GM23338 (cell line): Measurements from ENCODE around the gene MRPS11. TPM values are rescaled to one million over a fixed set of nuclear protein-coding genes. Genes with fewer than 3 reads are reported as not detected.

ENCODE experiments used
- ATAC-seq: fragments of 200-7000 bp; cut with Tn5 transposase; 3 replicates; pipeline ENCODE4 v1.9.1; 2020
- DNase-seq: peaks from one replicate; pipeline ENCODE4 v3.0.0-alpha.2; 2015; ENCODE audit warnings: low spot score
- H2AFZ ChIP-seq: fragments of 200-600 bp; sonication (generic); 2 replicates; pipeline ENCODE4 v1.8.0; 2016; ENCODE audit warnings: antibody characterized with exemption, mild to moderate bottlenecking, moderate library complexity
- H3F3A ChIP-seq: fragments of 200-600 bp; sonication (generic); replicated peaks from 2 replicates; pipeline ENCODE4 v1.8.0; 2017; ENCODE audit warnings: antibody characterized with exemption, mixed run types, low read depth
- H3K27ac ChIP-seq: fragments of 200-600 bp; sonication (generic); 2 replicates; pipeline ENCODE4 v1.6.1; 2016; ENCODE audit warnings: low read depth
- H3K27me3 ChIP-seq: fragments of 200-600 bp; sonication (generic); 2 replicates; pipeline ENCODE4 v1.8.0; 2016; ENCODE audit warnings: mild to moderate bottlenecking, mixed run types, moderate library complexity; ENCODE audit not compliant: insufficient read depth
- H3K36me3 ChIP-seq: fragments of 200-600 bp; sonication (generic); 2 replicates; pipeline ENCODE4 v1.8.0; 2016; ENCODE audit warnings: mild to moderate bottlenecking; ENCODE audit not compliant: insufficient read depth
- H3K4me1 ChIP-seq: fragments of 200-600 bp; sonication (generic); 2 replicates; pipeline ENCODE4 v1.8.0; 2016; ENCODE audit warnings: mild to moderate bottlenecking, moderate library complexity; ENCODE audit not compliant: insufficient read depth
- H3K4me2 ChIP-seq: fragments of 200-600 bp; sonication (generic); 2 replicates; pipeline ENCODE4 v1.7.1; 2017; ENCODE audit warnings: mixed run types
- H3K4me3 ChIP-seq: fragments of 200-600 bp; sonication (generic); 2 replicates; pipeline ENCODE4 v1.6.1; 2016; ENCODE audit warnings: mixed run types
- H3K79me2 ChIP-seq: fragments of 200-600 bp; sonication (generic); replicated peaks from 2 replicates; pipeline ENCODE4 v1.8.0; 2017; ENCODE audit warnings: mild to moderate bottlenecking; ENCODE audit not compliant: insufficient read depth
- H3K9me2 ChIP-seq: fragments of 200-600 bp; sonication (generic); 2 replicates; pipeline ENCODE4 v1.8.0; 2017; ENCODE audit not compliant: insufficient read depth
- H4K20me1 ChIP-seq: fragments of 200-600 bp; sonication (generic); replicated peaks from 2 replicates; pipeline ENCODE4 v1.8.0; 2017; ENCODE audit warnings: mild to moderate bottlenecking; ENCODE audit not compliant: insufficient read depth
- H3K27ac Mint-ChIP-seq: 2 replicates; pipeline ENCODE4 v1.8.0; 2020; ENCODE audit warnings: inconsistent platforms, mild to moderate bottlenecking, moderate library complexity, mixed read lengths
- H3K27me3 Mint-ChIP-seq: 3 replicates; pipeline ENCODE4 v1.8.0; 2022; ENCODE audit warnings: low read depth, mild to moderate bottlenecking, moderate library complexity, mixed read lengths, inconsistent platforms; ENCODE audit not compliant: insufficient read depth, poor library complexity
- H3K36me3 Mint-ChIP-seq: 3 replicates; pipeline ENCODE4 v1.8.0; 2021; ENCODE audit warnings: low read depth, mild to moderate bottlenecking, inconsistent platforms, moderate library complexity, mixed read lengths
- H3K4me1 Mint-ChIP-seq: 3 replicates; pipeline ENCODE4 v1.8.0; 2020; ENCODE audit warnings: mild to moderate bottlenecking, inconsistent platforms, mixed read lengths
- H3K4me3 Mint-ChIP-seq: 3 replicates; pipeline ENCODE4 v1.8.0; 2021; ENCODE audit warnings: moderate library complexity, mild to moderate bottlenecking, inconsistent platforms, mixed read lengths
- H3K9me3 Mint-ChIP-seq: 3 replicates; pipeline ENCODE4 v1.8.0; 2020; ENCODE audit warnings: moderate library complexity, mild to moderate bottlenecking, inconsistent platforms, mixed read lengths
- CREB1 ChIP-seq: fragments of 250-450 bp; sonication (Bioruptor Pico); IDR thresholded peaks from 2 replicates; pipeline ENCODE4 v1.5.0; 2020; ENCODE audit warnings: low read depth, mild to moderate bottlenecking, moderate library complexity
- CTCF ChIP-seq, 2 experiments: fragments of 200-600 bp in 1 of 2; sonication (generic) in 1 of 2; conservative IDR thresholded peaks; 2 replicates each; pipeline versions ENCODE4 v1.5.1 to v1.6.1; 2016 to 2017; ENCODE audit warnings: antibody characterized with exemption in 2 of 2, low read depth in 2 of 2, mild to moderate bottlenecking in 2 of 2, moderate library complexity in 1 of 2
- NANOG ChIP-seq: IDR thresholded peaks from 2 replicates; pipeline ENCODE4 v1.6.1; 2016; ENCODE audit warnings: antibody characterized with exemption, borderline replicate concordance
- STAT1 ChIP-seq: IDR thresholded peaks from one replicate; pipeline ENCODE4 v1.6.1; 2016; ENCODE audit warnings: antibody characterized with exemption; ENCODE audit not compliant: unreplicated experiment
- ZNF114 ChIP-seq: fragments of 250-450 bp; sonication (Bioruptor Pico); IDR thresholded peaks from 2 replicates; pipeline ENCODE4 v1.5.0; 2020; ENCODE audit warnings: mild to moderate bottlenecking, moderate library complexity
- ZNF331 ChIP-seq: fragments of 250-450 bp; sonication (Bioruptor Pico); IDR thresholded peaks from 2 replicates; pipeline ENCODE4 v1.5.0; 2020; ENCODE audit warnings: low read depth, mild to moderate bottlenecking, moderate library complexity
- polyA plus RNA-seq: library from polyadenylated mRNA; unstranded; fragments of >200 nt; fragmentation: Nextera tagmentation; extraction: Ambion mirVana; gene quantifications from 2 replicates; pipeline ENCODE4 v1.2.1, GENCODE V29; 2016
- total RNA-seq: library from RNA; depleted of rRNA; stranded (reverse); fragments of >200 nt; shearing (Covaris generic); gene quantifications from 2 replicates; pipeline ENCODE4 v1.2.3, GENCODE V29; 2014
- TF ChIP-seq, protein P1 (sequence below): IDR thresholded peaks from 2 replicates; pipeline ENCODE4 v1.6.1; 2016; ENCODE audit warnings: antibody characterized with exemption
- TF ChIP-seq, protein P2 (sequence below): fragments of 250-450 bp; sonication (Bioruptor Pico); IDR thresholded peaks from 2 replicates; pipeline ENCODE4 v1.5.0; 2020; ENCODE audit warnings: mild to moderate bottlenecking, moderate library complexity

The MRPS11 gene
- total and polyA plus RNA-seq, 2 experiments from 2014 or later: 35.8 to 57.9 TPM

DNA sequence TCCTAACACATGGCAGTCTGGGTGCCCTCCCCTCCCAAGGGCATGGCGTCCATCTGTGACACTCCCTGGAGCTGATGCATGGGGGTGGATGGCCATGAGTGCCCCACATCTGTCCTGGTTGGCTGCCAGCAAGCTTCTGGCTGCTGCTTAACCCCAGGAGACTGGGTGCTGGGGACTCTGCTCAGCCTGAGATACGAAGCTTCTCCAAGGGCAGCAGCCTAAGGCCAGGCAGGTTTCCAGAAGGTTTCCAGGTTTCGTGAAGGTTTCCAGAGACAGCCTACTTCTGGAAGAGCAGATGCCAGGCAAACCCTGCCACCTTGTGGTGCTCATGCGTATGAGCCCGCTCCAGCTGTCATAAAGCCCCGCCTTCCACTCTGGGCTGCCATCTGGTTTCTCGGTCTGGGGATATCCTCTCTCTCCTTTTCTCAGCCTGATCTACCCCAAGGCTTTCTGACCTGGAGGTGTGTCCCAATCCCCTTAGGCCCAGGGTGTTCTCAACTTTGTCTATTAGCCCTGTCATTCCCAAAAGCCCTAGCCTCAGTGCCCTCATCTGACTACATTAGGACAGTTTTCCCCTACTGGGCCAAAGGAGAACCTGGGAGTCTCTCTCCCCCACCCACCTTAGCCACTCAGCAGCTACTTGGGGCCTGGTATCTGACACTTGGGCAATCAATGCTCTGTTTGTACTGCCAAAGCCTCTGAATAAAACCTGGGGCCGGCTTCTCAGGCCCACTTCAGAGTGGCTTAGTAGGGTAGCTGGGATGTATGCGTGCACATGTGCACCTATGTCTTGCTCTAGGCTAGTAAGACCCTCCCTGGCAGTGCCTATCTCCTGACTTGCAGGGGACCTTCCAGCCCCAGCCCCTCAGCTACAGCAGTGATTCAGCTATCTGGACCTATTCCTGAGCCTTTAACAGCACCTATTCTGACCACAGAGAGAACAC lies 12.4 kb upstream of the MRPS11 start:
- peaks cover 7% of the 10 kb centered on the region for H3K4me1 Mint-ChIP-seq
- H3K27me3 Mint-ChIP-seq: no peaks in the 10 kb centered on the region
- Histone ChIP-seq H3K79me2 (no peaks in the 10 kb centered on the region; the same call in 1 of the 2 replicates), H4K20me1 (no peaks in the 10 kb centered on the region), H2AFZ (no peak overlapping the region), H3K4me1 (peaks cover 7% of the 10 kb centered on the region; the same call in 1 of the 2 replicates), H3K27ac (no peak overlapping the region), H3K4me2 (no peak overlapping the region), H3F3A (no peaks in the 10 kb centered on the region), H3K27me3 (no peaks in the 10 kb centered on the region), H3K9me2 (no peaks in the 10 kb centered on the region), H3K36me3 (peaks cover 4% of the 10 kb centered on the region; the same call in 1 of the 2 replicates), H3K4me3 (no peak overlapping the region)
- peaks cover 15% of the 10 kb centered on the region for H3K36me3 Mint-ChIP-seq
- H3K9me3 Mint-ChIP-seq: no peaks in the 10 kb centered on the region
- H3K27ac Mint-ChIP-seq: no peak overlapping the region
- no peak for TF ChIP-seq ZNF114
- peak; percentile 72 to 91 for TF ChIP-seq CTCF (conservative IDR thresholded peaks at IDR 0.05; ENCODE audit: low read depth in 2 of 2)
- TF ChIP-seq CREB1: 0 out of 2 replicates have a peak, but pooled peaks have one; percentile 7
- ATAC-seq: peak; percentile 90
- no peak overlapping the region for H3K4me3 Mint-ChIP-seq
- DNase-seq: peak; percentile 94

- Mint-ChIP-seq H3K9me3 (no peaks in the 10 kb centered on the region), H3K4me3 (no peak overlapping the region), H3K4me1 (peaks cover 7% of the 10 kb centered on the region; the same call in 2 of the 3 replicates), H3K27ac (no peak overlapping the region), H3K36me3 (peaks cover 25% of the 10 kb centered on the region), H3K27me3 (no peaks in the 10 kb centered on the region)
- H3F3A ChIP-seq: no peaks in the 10 kb centered on the region
- H3K27me3 ChIP-seq: no peaks in the 10 kb centered on the region
- no peak overlapping the region for H3K4me3 ChIP-seq
- no peak for DNase-seq
- ATAC-seq: no peak
- no peaks in the 10 kb centered on the region for H4K20me1 ChIP-seq
- no peak overlapping the region for H3K27ac ChIP-seq
- peaks cover 10% of the 10 kb centered on the region for H3K36me3 ChIP-seq
- H3K4me1 ChIP-seq: peaks cover 7% of the 10 kb centered on the region; the same call in 1 of the 2 replicates
- H3K9me2 ChIP-seq: no peaks in the 10 kb centered on the region
- H3K79me2 ChIP-seq: no peaks in the 10 kb centered on the region; the same call in 1 of the 2 replicates
- no peak overlapping the region for H3K4me2 ChIP-seq
- no peak overlapping the region for H2AFZ ChIP-seq
- TF ChIP-seq, protein P1, sequence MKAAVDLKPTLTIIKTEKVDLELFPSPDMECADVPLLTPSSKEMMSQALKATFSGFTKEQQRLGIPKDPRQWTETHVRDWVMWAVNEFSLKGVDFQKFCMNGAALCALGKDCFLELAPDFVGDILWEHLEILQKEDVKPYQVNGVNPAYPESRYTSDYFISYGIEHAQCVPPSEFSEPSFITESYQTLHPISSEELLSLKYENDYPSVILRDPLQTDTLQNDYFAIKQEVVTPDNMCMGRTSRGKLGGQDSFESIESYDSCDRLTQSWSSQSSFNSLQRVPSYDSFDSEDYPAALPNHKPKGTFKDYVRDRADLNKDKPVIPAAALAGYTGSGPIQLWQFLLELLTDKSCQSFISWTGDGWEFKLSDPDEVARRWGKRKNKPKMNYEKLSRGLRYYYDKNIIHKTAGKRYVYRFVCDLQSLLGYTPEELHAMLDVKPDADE: no peak
- TF ChIP-seq CTCF (conservative IDR thresholded peaks at IDR 0.05; ENCODE audit: low read depth in 2 of 2) (no peak), NANOG (no peak), ZNF331 (CRISPR knock-in tag) (no peak), ZNF114 (no peak), CREB1 (no peak), STAT1 (no peak)
- TF ChIP-seq, protein P2, sequence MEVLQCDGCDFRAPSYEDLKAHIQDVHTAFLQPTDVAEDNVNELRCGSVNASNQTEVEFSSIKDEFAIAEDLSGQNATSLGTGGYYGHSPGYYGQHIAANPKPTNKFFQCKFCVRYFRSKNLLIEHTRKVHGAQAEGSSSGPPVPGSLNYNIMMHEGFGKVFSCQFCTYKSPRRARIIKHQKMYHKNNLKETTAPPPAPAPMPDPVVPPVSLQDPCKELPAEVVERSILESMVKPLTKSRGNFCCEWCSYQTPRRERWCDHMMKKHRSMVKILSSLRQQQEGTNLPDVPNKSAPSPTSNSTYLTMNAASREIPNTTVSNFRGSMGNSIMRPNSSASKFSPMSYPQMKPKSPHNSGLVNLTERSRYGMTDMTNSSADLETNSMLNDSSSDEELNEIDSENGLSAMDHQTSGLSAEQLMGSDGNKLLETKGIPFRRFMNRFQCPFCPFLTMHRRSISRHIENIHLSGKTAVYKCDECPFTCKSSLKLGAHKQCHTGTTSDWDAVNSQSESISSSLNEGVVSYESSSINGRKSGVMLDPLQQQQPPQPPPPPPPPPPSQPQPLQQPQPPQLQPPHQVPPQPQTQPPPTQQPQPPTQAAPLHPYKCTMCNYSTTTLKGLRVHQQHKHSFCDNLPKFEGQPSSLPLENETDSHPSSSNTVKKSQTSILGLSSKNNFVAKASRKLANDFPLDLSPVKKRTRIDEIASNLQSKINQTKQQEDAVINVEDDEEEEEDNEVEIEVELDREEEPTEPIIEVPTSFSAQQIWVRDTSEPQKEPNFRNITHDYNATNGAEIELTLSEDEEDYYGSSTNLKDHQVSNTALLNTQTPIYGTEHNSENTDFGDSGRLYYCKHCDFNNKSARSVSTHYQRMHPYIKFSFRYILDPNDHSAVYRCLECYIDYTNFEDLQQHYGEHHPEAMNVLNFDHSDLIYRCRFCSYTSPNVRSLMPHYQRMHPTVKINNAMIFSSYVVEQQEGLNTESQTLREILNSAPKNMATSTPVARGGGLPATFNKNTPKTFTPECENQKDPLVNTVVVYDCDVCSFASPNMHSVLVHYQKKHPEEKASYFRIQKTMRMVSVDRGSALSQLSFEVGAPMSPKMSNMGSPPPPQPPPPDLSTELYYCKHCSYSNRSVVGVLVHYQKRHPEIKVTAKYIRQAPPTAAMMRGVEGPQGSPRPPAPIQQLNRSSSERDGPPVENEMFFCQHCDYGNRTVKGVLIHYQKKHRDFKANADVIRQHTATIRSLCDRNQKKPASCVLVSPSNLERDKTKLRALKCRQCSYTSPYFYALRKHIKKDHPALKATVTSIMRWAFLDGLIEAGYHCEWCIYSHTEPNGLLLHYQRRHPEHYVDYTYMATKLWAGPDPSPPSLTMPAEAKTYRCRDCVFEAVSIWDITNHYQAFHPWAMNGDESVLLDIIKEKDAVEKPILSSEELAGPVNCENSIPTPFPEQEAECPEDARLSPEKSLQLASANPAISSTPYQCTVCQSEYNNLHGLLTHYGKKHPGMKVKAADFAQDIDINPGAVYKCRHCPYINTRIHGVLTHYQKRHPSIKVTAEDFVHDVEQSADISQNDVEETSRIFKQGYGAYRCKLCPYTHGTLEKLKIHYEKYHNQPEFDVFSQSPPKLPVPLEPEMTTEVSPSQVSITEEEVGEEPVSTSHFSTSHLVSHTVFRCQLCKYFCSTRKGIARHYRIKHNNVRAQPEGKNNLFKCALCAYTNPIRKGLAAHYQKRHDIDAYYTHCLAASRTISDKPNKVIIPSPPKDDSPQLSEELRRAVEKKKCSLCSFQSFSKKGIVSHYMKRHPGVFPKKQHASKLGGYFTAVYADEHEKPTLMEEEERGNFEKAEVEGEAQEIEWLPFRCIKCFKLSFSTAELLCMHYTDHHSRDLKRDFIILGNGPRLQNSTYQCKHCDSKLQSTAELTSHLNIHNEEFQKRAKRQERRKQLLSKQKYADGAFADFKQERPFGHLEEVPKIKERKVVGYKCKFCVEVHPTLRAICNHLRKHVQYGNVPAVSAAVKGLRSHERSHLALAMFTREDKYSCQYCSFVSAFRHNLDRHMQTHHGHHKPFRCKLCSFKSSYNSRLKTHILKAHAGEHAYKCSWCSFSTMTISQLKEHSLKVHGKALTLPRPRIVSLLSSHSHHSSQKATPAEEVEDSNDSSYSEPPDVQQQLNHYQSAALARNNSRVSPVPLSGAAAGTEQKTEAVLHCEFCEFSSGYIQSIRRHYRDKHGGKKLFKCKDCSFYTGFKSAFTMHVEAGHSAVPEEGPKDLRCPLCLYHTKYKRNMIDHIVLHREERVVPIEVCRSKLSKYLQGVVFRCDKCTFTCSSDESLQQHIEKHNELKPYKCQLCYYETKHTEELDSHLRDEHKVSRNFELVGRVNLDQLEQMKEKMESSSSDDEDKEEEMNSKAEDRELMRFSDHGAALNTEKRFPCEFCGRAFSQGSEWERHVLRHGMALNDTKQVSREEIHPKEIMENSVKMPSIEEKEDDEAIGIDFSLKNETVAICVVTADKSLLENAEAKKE (CRISPR knock-in tag): no peak
Measured at GRCh38 chr15:88456733-88457132, 10.8 kb upstream of the MRPS11 start.
